Activated T-helper 1 cell treated with anti-CD3 and anti-CD28 coated beads, Interleukin-12 subunit alpha, Interleukin-12 subunit beta, Interleukin-2, Interleukin-4 antibody, amounts not matched to agents 30 ng/mL and 10 ng/mL and 1 ng/mL, durations not matched to agents 14 hours and 24 hours and 36 hours (primary cell): Measurements from ENCODE around the gene TIGD1. TPM values are rescaled to one million over a fixed set of nuclear protein-coding genes. Genes with fewer than 3 reads are reported as not detected.
"Not testable (repeated sequence)": the region's sequence is repeated elsewhere in the genome, so short reads cannot be mapped to it uniquely, and the experiment has no call there.

Source experiments
- DNase-seq: peaks from one replicate; pipeline ENCODE4 v3.0.0; 2021; ENCODE audit warnings: low spot score
- H3K27ac Mint-ChIP-seq: one replicate; pipeline ENCODE4 v1.8.0; 2021; ENCODE audit warnings: mild to moderate bottlenecking, mixed read lengths
- H3K27me3 Mint-ChIP-seq: one replicate; pipeline ENCODE4 v1.8.0; 2022; ENCODE audit warnings: mild to moderate bottlenecking, moderate library complexity, mixed read lengths; ENCODE audit not compliant: insufficient read depth
- H3K36me3 Mint-ChIP-seq: one replicate; pipeline ENCODE4 v1.8.0; 2021; ENCODE audit warnings: low read depth, mixed read lengths
- H3K4me1 Mint-ChIP-seq: one replicate; pipeline ENCODE4 v1.8.0; 2021; ENCODE audit warnings: low read depth, mixed read lengths
- H3K4me3 Mint-ChIP-seq: one replicate; pipeline ENCODE4 v1.8.0; 2021; ENCODE audit warnings: mild to moderate bottlenecking, moderate library complexity, mixed read lengths
- H3K9me3 Mint-ChIP-seq: one replicate; pipeline ENCODE4 v1.8.0; 2021; ENCODE audit warnings: mixed read lengths
- intact Hi-C: fragments of 100-400 bp; cut with micrococcal nuclease; formaldehyde crosslinking; loops from one replicate; pipeline ENCODE4 v1.15.1; 2024
- total RNA-seq: library from RNA; stranded (reverse); gene quantifications from 2 replicates; pipeline ENCODE4 v1.2.3, GENCODE V29; 2022

Gene TIGD1
- total RNA-seq, 1 donor from 2014 or later = 8.4 TPM

GRCh38 chr2:232578626-232579025, 28.3 kb upstream of the TIGD1 start:
- peaks cover 14% of the 10 kb centered on the region for H3K4me1 Mint-ChIP-seq
- H3K36me3 Mint-ChIP-seq = peaks cover 31% of the 10 kb centered on the region
- no peaks in the 10 kb centered on the region for H3K9me3 Mint-ChIP-seq
- no peaks in the 10 kb centered on the region for H3K27me3 Mint-ChIP-seq
- intact Hi-C loops = no loop called here
- no peak for DNase-seq
- no peak overlapping the region for H3K27ac Mint-ChIP-seq
- no peak overlapping the region for H3K4me3 Mint-ChIP-seq

- DNase-seq = no peak
- Mint-ChIP-seq H3K27ac (no peak overlapping the region), H3K4me3 (no peak overlapping the region), H3K4me1 (peaks cover 14% of the 10 kb centered on the region), H3K27me3 (no peaks in the 10 kb centered on the region), H3K36me3 (peaks cover 31% of the 10 kb centered on the region), H3K9me3 (no peaks in the 10 kb centered on the region)
- intact Hi-C loops = no loop called here
Measured at GRCh38 chr2:232577841-232578240, 27.5 kb upstream of the TIGD1 start.

GRCh38 chr2:232576995-232577394, 26.6 kb upstream of the TIGD1 start:
- Mint-ChIP-seq H3K4me1 (peaks cover 14% of the 10 kb centered on the region), H3K36me3 (peaks cover 31% of the 10 kb centered on the region), H3K4me3 (no peak overlapping the region), H3K9me3 (no peaks in the 10 kb centered on the region), H3K27ac (no peak overlapping the region), H3K27me3 (no peaks in the 10 kb centered on the region)
- DNase-seq = no peak
- intact Hi-C loops = no loop called here

- Mint-ChIP-seq H3K36me3 (peaks cover 29% of the 10 kb centered on the region), H3K27me3 (no peaks in the 10 kb centered on the region), H3K27ac (no peak overlapping the region), H3K4me3 (no peak overlapping the region), H3K9me3 (no peaks in the 10 kb centered on the region), H3K4me1 (peaks cover 8% of the 10 kb centered on the region)
- DNase-seq = no peak
- intact Hi-C loops = no loop called here
Measured at GRCh38 chr2:232575404-232575746, 25.0 kb upstream of the TIGD1 start.

GRCh38 chr2:232574674-232575403, 24.5 kb upstream of the TIGD1 start:
- intact Hi-C loops = no loop called here
- Mint-ChIP-seq H3K36me3 (peaks cover 28% of the 10 kb centered on the region), H3K27me3 (no peaks in the 10 kb centered on the region), H3K9me3 (no peaks in the 10 kb centered on the region), H3K4me1 (peaks cover 3% of the 10 kb centered on the region), H3K4me3 (no peak overlapping the region), H3K27ac (no peak overlapping the region)
- no peak for DNase-seq

GRCh38 chr2:232573771-232574435, 23.5 kb upstream of the TIGD1 start:
- Mint-ChIP-seq H3K4me1 (no peaks in the 10 kb centered on the region), H3K27me3 (no peaks in the 10 kb centered on the region), H3K36me3 (peaks cover 35% of the 10 kb centered on the region), H3K9me3 (no peaks in the 10 kb centered on the region), H3K4me3 (no peak overlapping the region), H3K27ac (no peak overlapping the region)
- no peak for DNase-seq
- intact Hi-C loops = no loop called here

GRCh38 chr2:232573042-232573441, 22.7 kb upstream of the TIGD1 start:
- intact Hi-C loops = no loop called here
- H3K4me3 Mint-ChIP-seq = no peak overlapping the region
- no peaks in the 10 kb centered on the region for H3K27me3 Mint-ChIP-seq
- no peak for DNase-seq
- no peak overlapping the region for H3K27ac Mint-ChIP-seq
- H3K9me3 Mint-ChIP-seq = no peaks in the 10 kb centered on the region
- peaks cover 40% of the 10 kb centered on the region for H3K36me3 Mint-ChIP-seq
- no peaks in the 10 kb centered on the region for H3K4me1 Mint-ChIP-seq

- Mint-ChIP-seq H3K4me3 (no peak overlapping the region), H3K27ac (no peak overlapping the region), H3K4me1 (no peaks in the 10 kb centered on the region), H3K27me3 (no peaks in the 10 kb centered on the region), H3K9me3 (no peaks in the 10 kb centered on the region), H3K36me3 (peaks cover 52% of the 10 kb centered on the region)
- intact Hi-C loops = no loop called here
- no peak for DNase-seq
Measured at GRCh38 chr2:232571026-232571474, 20.7 kb upstream of the TIGD1 start.

- not testable (repeated sequence) for H3K27ac Mint-ChIP-seq, H3K4me1 Mint-ChIP-seq
- H3K36me3 Mint-ChIP-seq = peaks cover 57% of the 10 kb centered on the region
Measured at GRCh38 chr2:232570481-232570880, 20.1 kb upstream of the TIGD1 start.

GRCh38 chr2:232569541-232569940, 19.2 kb upstream of the TIGD1 start:
- Mint-ChIP-seq H3K36me3 (peaks cover 51% of the 10 kb centered on the region), H3K27me3 (no peaks in the 10 kb centered on the region), H3K9me3 (no peaks in the 10 kb centered on the region), H3K4me3 (no peak overlapping the region), H3K4me1 (no peaks in the 10 kb centered on the region), H3K27ac (no peak overlapping the region)
- intact Hi-C loops = no loop called here
- DNase-seq = no peak

More at GRCh38 chr2:232570481-232570880, 20.1 kb upstream of the TIGD1 start:
- H3K9me3 Mint-ChIP-seq, DNase-seq, intact Hi-C loops, H3K4me3 Mint-ChIP-seq, H3K27me3 Mint-ChIP-seq: not testable (repeated sequence)

GRCh38 chr2:232568161-232568560, 17.8 kb upstream of the TIGD1 start:
- H3K36me3 Mint-ChIP-seq = peaks cover 55% of the 10 kb centered on the region
- no peak for DNase-seq
- no peak overlapping the region for H3K27ac Mint-ChIP-seq
- no peak overlapping the region for H3K4me3 Mint-ChIP-seq
- peaks cover 7% of the 10 kb centered on the region for H3K4me1 Mint-ChIP-seq
- H3K9me3 Mint-ChIP-seq = no peaks in the 10 kb centered on the region
- H3K27me3 Mint-ChIP-seq = no peaks in the 10 kb centered on the region
- intact Hi-C loops = no loop called here

- Mint-ChIP-seq H3K4me1 (peaks cover 11% of the 10 kb centered on the region), H3K9me3 (no peaks in the 10 kb centered on the region), H3K4me3 (no peak overlapping the region), H3K36me3 (peaks cover 58% of the 10 kb centered on the region), H3K27ac (no peak overlapping the region), H3K27me3 (no peaks in the 10 kb centered on the region)
- DNase-seq = no peak
- intact Hi-C loops = no loop called here
Measured at GRCh38 chr2:232567721-232568120, 17.4 kb upstream of the TIGD1 start.

GRCh38 chr2:232563580-232563979, 13.2 kb upstream of the TIGD1 start:
- no peak for DNase-seq
- Mint-ChIP-seq H3K27ac (peak overlapping the region; percentile 38), H3K4me1 (peaks cover 13% of the 10 kb centered on the region), H3K4me3 (no peak overlapping the region), H3K27me3 (no peaks in the 10 kb centered on the region), H3K36me3 (peaks cover 64% of the 10 kb centered on the region), H3K9me3 (no peaks in the 10 kb centered on the region)
- intact Hi-C loops = no loop called here
